SK-N-SH (cell line): Measurements from ENCODE around the gene KIF13A. TPM values are rescaled to one million over a fixed set of nuclear protein-coding genes. Genes with fewer than 3 reads are reported as not detected.

Experiments
- CTCF ChIA-PET: fragments of 300-600, 350-600 bp; formaldehyde crosslinking; extraction: SDS; loops from one replicate; lab custom pipeline; 2021; lab: Yijun Ruan, JAX
- POLR2A ChIA-PET: fragments of 350-600 bp; sonication (Branson Sonifier 250); formaldehyde crosslinking; extraction: SDS; loops from one replicate; lab custom pipeline; 2020; ENCODE audit warnings: antibody characterized with exemption, inconsistent platforms; lab: Yijun Ruan, JAX
- DNase-seq: peaks from one replicate; pipeline ENCODE4 v3.0.0; 2012
- H2AFZ ChIP-seq: fragments of 200-600 bp; sonication (generic); 2 replicates; pipeline ENCODE4 v1.8.1; 2016; ENCODE audit warnings: antibody characterized with exemption, mild to moderate bottlenecking, low read depth
- H3F3A ChIP-seq: fragments of 200-600 bp; sonication (generic); replicated peaks from 2 replicates; pipeline ENCODE3; 2016; ENCODE audit warnings: antibody characterized with exemption, mild to moderate bottlenecking; ENCODE audit not compliant: insufficient read depth
- H3K27ac ChIP-seq, 2 experiments: fragments of 200-500 bp in 1 of 2; fragments of 200-600 bp in 1 of 2; sonication (Bioruptor generic) in 1 of 2; sonication (generic), shearing (Covaris generic) in 1 of 2; 2 replicates each; pipeline versions ENCODE4 v1.5.1 to v1.6.1; 2014 to 2016; ENCODE audit warnings: low read depth in 2 of 2, inconsistent platforms in 1 of 2, low read length in 1 of 2, mild to moderate bottlenecking in 1 of 2, mixed read lengths in 1 of 2
- H3K27me3 ChIP-seq: fragments of 200-600 bp; sonication (generic), shearing (Covaris generic); 2 replicates; pipeline ENCODE4 v1.6.1; 2016; ENCODE audit warnings: mixed run types; ENCODE audit not compliant: insufficient read depth
- H3K36me3 ChIP-seq, 2 experiments: fragments of 200-500 bp in 1 of 2; fragments of 200-600 bp in 1 of 2; sonication (Bioruptor generic) in 1 of 2; sonication (generic) in 1 of 2; replicated peaks in 1 of 2; 2 replicates each; pipeline versions ENCODE3 to v1.5.1; 2014 to 2016; ENCODE audit warnings: low read length in 1 of 2, mild to moderate bottlenecking in 1 of 2; ENCODE audit not compliant: insufficient read depth in 2 of 2, control insufficient read depth in 1 of 2
- H3K4me1 ChIP-seq, 2 experiments: fragments of 200-500 bp in 1 of 2; fragments of 200-600 bp in 1 of 2; sonication (Bioruptor generic) in 1 of 2; sonication (generic), shearing (Covaris generic) in 1 of 2; 2 replicates each; pipeline versions ENCODE4 v1.5.1 to v1.6.1; 2014 to 2016; ENCODE audit warnings: low read depth in 1 of 2, low read length in 1 of 2, mixed run types in 1 of 2; ENCODE audit not compliant: insufficient read depth in 2 of 2, control insufficient read depth in 1 of 2
- H3K4me2 ChIP-seq: fragments of 200-600 bp; sonication (generic), shearing (Covaris generic); 2 replicates; pipeline ENCODE4 v1.6.1; 2017; ENCODE audit warnings: mixed run types
- H3K4me3 ChIP-seq, 2 experiments: fragments of 200-500 bp in 1 of 2; fragments of 200-600 bp in 1 of 2; sonication (Bioruptor generic) in 1 of 2; sonication (generic), shearing (Covaris generic) in 1 of 2; 2 replicates each; pipeline versions ENCODE4 v1.5.1 to v1.8.1; 2014 to 2016; ENCODE audit warnings: low read depth in 2 of 2, inconsistent platforms in 1 of 2, low read length in 1 of 2, mild to moderate bottlenecking in 1 of 2, mixed read lengths in 1 of 2, moderate library complexity in 1 of 2
- H3K79me2 ChIP-seq: fragments of 200-600 bp; sonication (generic); 2 replicates; pipeline ENCODE4 v1.8.1; 2017; ENCODE audit warnings: mild to moderate bottlenecking; ENCODE audit not compliant: insufficient read depth
- H3K9ac ChIP-seq: fragments of 200-600 bp; sonication (generic); 2 replicates; pipeline ENCODE4 v1.6.1; 2017; ENCODE audit warnings: mixed run types
- H3K9me2 ChIP-seq: fragments of 200-600 bp; sonication (generic); 2 replicates; pipeline ENCODE4 v1.6.1; 2017; ENCODE audit warnings: mixed run types
- H3K9me3 ChIP-seq: fragments of 200-600 bp; sonication (generic); 2 replicates; pipeline ENCODE4 v1.6.1; 2017; ENCODE audit warnings: mixed run types, mild to moderate bottlenecking, moderate library complexity
- H4K20me1 ChIP-seq: fragments of 200-600 bp; sonication (generic); 2 replicates; pipeline ENCODE4 v1.6.1; 2017; ENCODE audit warnings: mild to moderate bottlenecking, mixed run types; ENCODE audit not compliant: insufficient read depth
- CHD2 ChIP-seq: fragments of 150-350 bp; IDR thresholded peaks from 2 replicates; pipeline ENCODE4 v1.6.1; 2018; ENCODE audit warnings: low read length; ENCODE audit not compliant: partially characterized antibody
- ELF1 ChIP-seq: IDR thresholded peaks from 2 replicates; pipeline ENCODE4 v1.4.0; 2012
- EZH2phosphoT487 ChIP-seq: fragments of 200-600 bp; sonication (generic); IDR thresholded peaks from 2 replicates; pipeline ENCODE4 v1.6.1; 2017; ENCODE audit warnings: low read depth, mixed run types, mild to moderate bottlenecking, antibody characterized with exemption, moderate library complexity, borderline replicate concordance
- FOSL2 ChIP-seq: IDR thresholded peaks from 2 replicates; pipeline ENCODE4 v1.4.0; 2012; ENCODE audit warnings: low read depth, mild to moderate bottlenecking, moderate library complexity, borderline replicate concordance
- FOXM1 ChIP-seq: IDR thresholded peaks from 2 replicates; pipeline ENCODE4 v1.4.0; 2012; ENCODE audit warnings: low read depth, mild to moderate bottlenecking
- GABPA ChIP-seq: IDR thresholded peaks from 2 replicates; pipeline ENCODE4 v1.4.0; 2012; ENCODE audit warnings: low read depth, mild to moderate bottlenecking
- JUND ChIP-seq: IDR thresholded peaks from 2 replicates; pipeline ENCODE4 v1.4.0; 2012
- MEF2A ChIP-seq: IDR thresholded peaks from 2 replicates; pipeline ENCODE4 v1.4.0; 2012; ENCODE audit warnings: low read depth, borderline replicate concordance
- MXI1 ChIP-seq: IDR thresholded peaks from 2 replicates; pipeline ENCODE4 v1.6.1; 2012; ENCODE audit warnings: mild to moderate bottlenecking, low read depth, low read length, improper control_type of control experiment
- NRF1 ChIP-seq: IDR thresholded peaks from 2 replicates; pipeline ENCODE4 v1.6.1; 2012; ENCODE audit warnings: low read depth, mild to moderate bottlenecking, low read length
- POLR2AphosphoS5 ChIP-seq: IDR thresholded peaks from 2 replicates; pipeline ENCODE4 v1.6.1; 2012; ENCODE audit warnings: low read depth, low read length
- RAD21 ChIP-seq: IDR thresholded peaks from 2 replicates; pipeline ENCODE4 v1.6.1; 2012; ENCODE audit warnings: mild to moderate bottlenecking, low read length
- RFX5 ChIP-seq: IDR thresholded peaks from 2 replicates; pipeline ENCODE4 v1.6.1; 2012; ENCODE audit warnings: mild to moderate bottlenecking, improper control_type of control experiment, low read length
- SIN3A ChIP-seq: IDR thresholded peaks from 2 replicates; pipeline ENCODE4 v1.6.1; 2012; ENCODE audit warnings: low read depth, mild to moderate bottlenecking, low read length, moderate library complexity, borderline replicate concordance
- SMC3 ChIP-seq: IDR thresholded peaks from 2 replicates; pipeline ENCODE4 v1.6.1; 2012; ENCODE audit warnings: low read depth, low read length, improper control_type of control experiment
- TAF1 ChIP-seq: IDR thresholded peaks from 2 replicates; pipeline ENCODE4 v1.6.1; 2012; ENCODE audit warnings: low read depth, mild to moderate bottlenecking, low read length, moderate library complexity, borderline replicate concordance
- TCF12 ChIP-seq: IDR thresholded peaks from 2 replicates; pipeline ENCODE4 v1.4.0; 2012
- YY1 ChIP-seq: IDR thresholded peaks from 2 replicates; pipeline ENCODE4 v1.4.0; 2012; ENCODE audit warnings: low read depth, mild to moderate bottlenecking
- WGBS: methylation state at CpG from one replicate; pipeline ENCODE4 v1.1.6; 2017; ENCODE audit warnings: low lambda C conversion rate; 5-methylcytosine and 5-hydroxymethylcytosine counted together
- polyA plus RNA-seq, 3 experiments: library from polyadenylated mRNA; depleted of rRNA; stranded (reverse); fragments of >200 nt; gene quantifications; 2 replicates each; pipeline ENCODE4 v1.2.3, GENCODE V29; 2012
- TF ChIP-seq, protein P1 (sequence below): IDR thresholded peaks from 2 replicates; pipeline ENCODE4 v1.4.0; 2012; ENCODE audit warnings: low read depth
- TF ChIP-seq, protein P2 (sequence below): fragments of 200-600 bp; sonication (generic); IDR thresholded peaks from 2 replicates; pipeline ENCODE4 v1.6.1; 2017; ENCODE audit warnings: antibody characterized with exemption, mild to moderate bottlenecking, moderate library complexity
- TF ChIP-seq, protein P3 (sequence below): IDR thresholded peaks from 2 replicates; pipeline ENCODE4 v1.4.0; 2012; ENCODE audit warnings: low read depth, borderline replicate concordance

Gene KIF13A
- polyA plus RNA-seq, 1 of the 3 experiments (the other 2 are of a cell fraction): 18.2 TPM

DNA sequence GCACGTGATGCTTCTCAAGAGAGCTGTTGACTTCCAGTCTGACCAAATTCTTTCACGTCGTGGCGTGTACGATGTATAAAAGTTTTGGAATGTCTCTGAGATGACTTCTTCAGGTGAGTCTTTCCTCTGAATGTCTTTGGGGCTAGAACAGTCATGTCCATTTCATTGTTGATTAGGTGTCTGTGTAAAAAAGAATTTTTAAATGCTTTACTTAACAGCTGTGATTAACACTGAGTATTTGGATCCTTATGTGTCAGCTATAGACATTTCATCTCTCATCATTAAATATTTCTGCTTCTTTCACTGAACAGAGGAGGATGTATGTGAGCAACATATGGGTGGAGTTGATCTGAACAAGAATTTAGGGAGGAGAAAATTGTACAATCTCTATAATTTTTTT, 29.3 kb upstream of the KIF13A start:
- no peaks in the 10 kb centered on the region for H3F3A ChIP-seq
- POLR2A ChIA-PET: no interaction called here
- H3K27me3 ChIP-seq: no peaks in the 10 kb centered on the region
- H3K79me2 ChIP-seq: no peaks in the 10 kb centered on the region
- no peaks in the 10 kb centered on the region for H3K9me3 ChIP-seq
- no peak overlapping the region for H3K4me3 ChIP-seq
- no peak for DNase-seq
- CTCF ChIA-PET: interaction anchor here (0.8 kb wide), 1 partner anchor 21 kb away, joined by 3 read pairs; no protein-coding TSS in a partner anchor
- H3K27ac ChIP-seq: no peak overlapping the region
- TF ChIP-seq, protein P1, sequence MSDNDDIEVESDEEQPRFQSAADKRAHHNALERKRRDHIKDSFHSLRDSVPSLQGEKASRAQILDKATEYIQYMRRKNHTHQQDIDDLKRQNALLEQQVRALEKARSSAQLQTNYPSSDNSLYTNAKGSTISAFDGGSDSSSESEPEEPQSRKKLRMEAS: no peak
- TF ChIP-seq GABPA (no peak), CHD2 (no peak), SMC3 (no peak), YY1 (no peak), FOSL2 (no peak), POLR2AphosphoS5 (no peak), MXI1 (no peak), MEF2A (no peak), ELF1 (no peak), SIN3A (no peak), NRF1 (no peak), EZH2phosphoT487 (no peak)
- TF ChIP-seq, protein P2, sequence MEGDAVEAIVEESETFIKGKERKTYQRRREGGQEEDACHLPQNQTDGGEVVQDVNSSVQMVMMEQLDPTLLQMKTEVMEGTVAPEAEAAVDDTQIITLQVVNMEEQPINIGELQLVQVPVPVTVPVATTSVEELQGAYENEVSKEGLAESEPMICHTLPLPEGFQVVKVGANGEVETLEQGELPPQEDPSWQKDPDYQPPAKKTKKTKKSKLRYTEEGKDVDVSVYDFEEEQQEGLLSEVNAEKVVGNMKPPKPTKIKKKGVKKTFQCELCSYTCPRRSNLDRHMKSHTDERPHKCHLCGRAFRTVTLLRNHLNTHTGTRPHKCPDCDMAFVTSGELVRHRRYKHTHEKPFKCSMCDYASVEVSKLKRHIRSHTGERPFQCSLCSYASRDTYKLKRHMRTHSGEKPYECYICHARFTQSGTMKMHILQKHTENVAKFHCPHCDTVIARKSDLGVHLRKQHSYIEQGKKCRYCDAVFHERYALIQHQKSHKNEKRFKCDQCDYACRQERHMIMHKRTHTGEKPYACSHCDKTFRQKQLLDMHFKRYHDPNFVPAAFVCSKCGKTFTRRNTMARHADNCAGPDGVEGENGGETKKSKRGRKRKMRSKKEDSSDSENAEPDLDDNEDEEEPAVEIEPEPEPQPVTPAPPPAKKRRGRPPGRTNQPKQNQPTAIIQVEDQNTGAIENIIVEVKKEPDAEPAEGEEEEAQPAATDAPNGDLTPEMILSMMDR: no peak
- TF ChIP-seq, protein P3, sequence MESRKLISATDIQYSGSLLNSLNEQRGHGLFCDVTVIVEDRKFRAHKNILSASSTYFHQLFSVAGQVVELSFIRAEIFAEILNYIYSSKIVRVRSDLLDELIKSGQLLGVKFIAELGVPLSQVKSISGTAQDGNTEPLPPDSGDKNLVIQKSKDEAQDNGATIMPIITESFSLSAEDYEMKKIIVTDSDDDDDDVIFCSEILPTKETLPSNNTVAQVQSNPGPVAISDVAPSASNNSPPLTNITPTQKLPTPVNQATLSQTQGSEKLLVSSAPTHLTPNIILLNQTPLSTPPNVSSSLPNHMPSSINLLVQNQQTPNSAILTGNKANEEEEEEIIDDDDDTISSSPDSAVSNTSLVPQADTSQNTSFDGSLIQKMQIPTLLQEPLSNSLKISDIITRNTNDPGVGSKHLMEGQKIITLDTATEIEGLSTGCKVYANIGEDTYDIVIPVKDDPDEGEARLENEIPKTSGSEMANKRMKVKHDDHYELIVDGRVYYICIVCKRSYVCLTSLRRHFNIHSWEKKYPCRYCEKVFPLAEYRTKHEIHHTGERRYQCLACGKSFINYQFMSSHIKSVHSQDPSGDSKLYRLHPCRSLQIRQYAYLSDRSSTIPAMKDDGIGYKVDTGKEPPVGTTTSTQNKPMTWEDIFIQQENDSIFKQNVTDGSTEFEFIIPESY: no peak
- H3K9me2 ChIP-seq: no peaks in the 10 kb centered on the region
- H4K20me1 ChIP-seq: no peaks in the 10 kb centered on the region
- no peak overlapping the region for H2AFZ ChIP-seq
- no peaks in the 10 kb centered on the region for H3K4me1 ChIP-seq
- H3K4me2 ChIP-seq: no peak overlapping the region
- WGBS: 90% methylated on average over 5 of the region's 5 CpGs
- no peak overlapping the region for H3K9ac ChIP-seq
- no peaks in the 10 kb centered on the region for H3K36me3 ChIP-seq

DNA sequence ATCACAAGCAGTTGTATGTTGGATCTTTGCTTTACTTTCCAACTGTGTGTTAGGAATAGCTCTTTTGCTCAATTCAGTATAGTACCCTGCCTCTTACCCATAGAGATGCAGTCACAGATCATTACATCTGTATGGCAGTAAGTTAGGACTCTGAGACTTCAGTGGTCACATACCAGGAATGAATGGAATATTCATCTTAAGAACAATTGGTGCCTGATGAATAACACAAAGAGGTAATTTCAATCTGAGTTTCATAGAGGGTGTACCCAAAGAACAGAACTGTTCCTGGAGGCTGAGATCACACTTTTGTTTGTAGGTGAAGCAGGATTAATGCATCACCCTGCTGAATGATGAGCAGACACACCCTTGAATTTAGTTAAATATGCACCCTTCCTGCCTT, 28.7 kb upstream of the KIF13A start:
- Histone ChIP-seq H3K4me3 (no peak overlapping the region), H3K79me2 (no peaks in the 10 kb centered on the region), H3K9me2 (no peaks in the 10 kb centered on the region), H3K4me1 (no peaks in the 10 kb centered on the region), H3K4me2 (no peak overlapping the region), H2AFZ (no peak overlapping the region), H4K20me1 (no peaks in the 10 kb centered on the region), H3K27ac (no peak overlapping the region), H3K36me3 (no peaks in the 10 kb centered on the region), H3F3A (no peaks in the 10 kb centered on the region), H3K27me3 (no peaks in the 10 kb centered on the region), H3K9ac (no peak overlapping the region), H3K9me3 (no peaks in the 10 kb centered on the region)
- DNase-seq: no peak
- POLR2A ChIA-PET: no interaction called here
- CTCF ChIA-PET: no interaction called here
- no peak for TF ChIP-seq RAD21
- no peak for TF ChIP-seq RFX5
- TF ChIP-seq TCF12: no peak
- TF ChIP-seq, protein P2: no peak
- no peak for TF ChIP-seq TAF1
- TF ChIP-seq NRF1: no peak
- TF ChIP-seq YY1: no peak
- no peak for TF ChIP-seq ELF1
- TF ChIP-seq MEF2A: no peak
- no peak for TF ChIP-seq JUND
- TF ChIP-seq FOSL2: no peak
- no peak for TF ChIP-seq SIN3A
- no peak for TF ChIP-seq FOXM1
